RCC 7860 (cell line): ENCODE results near the gene GOLGA8M.
"Not testable (repeated sequence)": the region's sequence is repeated elsewhere in the genome, so short reads cannot be mapped to it uniquely, and the experiment has no call there.

ENCODE experiments used
- DNase-seq: peaks from one replicate; pipeline ENCODE4 v3.0.0-alpha.2; 2015; ENCODE audit warnings: low spot score
- FAIRE-seq: peaks from 2 replicates; lab custom pipeline; 2012; peaks lifted over from hg19 to GRCh38; lab: Jason Lieb, UNC

The GOLGA8M gene

GRCh38 chr15:28664575-28664974 is 47.6 kb downstream of the GOLGA8M start:
- DNase-seq, FAIRE-seq: not testable (repeated sequence)

- FAIRE-seq, DNase-seq: not testable (repeated sequence)
These were observed 48.5 kb downstream of the GOLGA8M start for GRCh38 chr15:28663717-28664116.

DNA sequence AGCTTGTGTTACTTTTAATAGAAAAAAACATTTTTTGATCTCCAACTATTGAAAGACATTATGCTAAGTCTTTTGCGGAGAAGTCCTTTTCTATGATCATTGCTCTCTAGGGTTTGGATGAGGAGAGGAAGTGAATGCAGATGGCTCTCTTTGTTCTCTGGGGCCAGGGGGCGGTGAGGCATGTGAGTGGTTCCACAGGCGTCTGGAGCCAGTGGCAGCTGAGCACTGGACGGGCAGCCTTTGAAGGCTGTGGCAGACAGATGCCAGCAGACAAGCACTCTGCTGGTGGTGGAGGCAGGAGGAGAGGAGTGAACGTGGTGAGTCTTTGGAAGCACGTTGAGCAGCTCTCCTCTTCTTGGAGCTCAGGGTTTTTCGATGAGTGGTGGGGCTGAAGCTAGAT is 51.5 kb downstream of the GOLGA8M start:
- not testable (repeated sequence) for DNase-seq, FAIRE-seq

- DNase-seq, FAIRE-seq: not testable (repeated sequence)
These were observed 56.2 kb downstream of the GOLGA8M start for GRCh38 chr15:28656018-28656360.

DNA sequence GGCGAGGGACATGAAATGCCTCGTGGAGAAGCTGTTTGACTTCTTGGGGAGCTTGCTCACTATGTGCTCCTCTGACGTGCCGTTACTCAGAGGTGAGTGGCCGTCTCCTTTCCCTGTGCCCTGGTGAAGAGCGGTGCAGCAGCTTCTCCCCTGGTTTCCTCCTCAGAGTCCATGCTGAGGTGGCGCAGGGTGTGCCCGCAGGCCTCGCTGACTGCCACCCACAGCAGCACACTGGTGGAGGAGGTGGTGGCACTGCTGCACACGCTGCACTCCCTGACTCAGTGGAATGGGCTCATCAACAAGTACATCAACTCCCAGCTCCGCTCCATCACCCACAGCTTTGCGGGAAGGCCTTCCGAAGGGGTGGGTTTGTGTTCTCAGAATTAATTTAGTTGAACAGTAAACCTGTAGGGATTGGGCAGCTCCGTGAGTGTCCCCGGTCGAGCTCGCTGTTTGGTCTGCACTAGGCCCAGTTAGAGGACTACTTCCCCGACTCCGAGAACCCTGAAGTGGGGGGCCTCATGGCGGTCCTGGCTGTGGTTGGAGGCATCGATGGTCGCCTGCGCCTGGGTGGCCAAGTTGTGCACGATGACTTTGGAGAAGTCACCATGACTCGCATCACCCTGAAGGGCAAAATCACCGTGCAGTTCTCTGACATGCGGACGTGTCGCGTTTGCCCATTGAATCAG is 56.7 kb downstream of the GOLGA8M start:
- FAIRE-seq, result not testable (repeated sequence)

GRCh38 chr15:28654194-28654593 is 58.0 kb downstream of the GOLGA8M start:
- not testable (repeated sequence) for DNase-seq, FAIRE-seq

More for the DNA sequence above, 56.7 kb downstream of the GOLGA8M start:
- not testable (repeated sequence) for DNase-seq

DNA sequence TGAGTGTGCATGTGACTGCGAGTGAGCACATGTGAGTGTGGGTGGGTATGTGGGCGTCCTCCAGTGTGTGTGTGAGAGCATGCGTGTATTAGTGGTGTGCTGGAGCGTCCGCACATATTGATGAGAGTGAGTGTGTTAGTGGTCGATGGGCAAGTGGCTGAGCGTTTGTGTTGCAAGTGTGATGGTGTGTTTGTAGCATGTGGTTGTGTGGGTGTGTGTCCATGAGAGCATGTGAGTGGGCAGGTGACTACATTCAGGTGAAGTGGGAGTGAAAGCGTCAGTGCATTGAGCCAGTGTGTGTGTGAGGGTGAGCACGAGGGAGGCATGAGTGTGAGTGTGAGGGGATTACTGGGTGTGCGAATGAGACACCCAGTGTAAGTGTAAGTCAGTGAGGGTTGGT is 59.7 kb downstream of the GOLGA8M start:
- FAIRE-seq, DNase-seq: not testable (repeated sequence)
